Heart right ventricle (tissue), 16 donors: Measurements from ENCODE around the gene GPR32. TPM values are rescaled to one million over a fixed set of nuclear protein-coding genes. Genes with fewer than 3 reads are reported as not detected.
"Not testable (repeated sequence)": the region's sequence is repeated elsewhere in the genome, so short reads cannot be mapped to it uniquely, and the experiment has no call there.

Experiments
- ATAC-seq, 8 donors: fragments of 200-7000 bp; cut with Tn5 transposase; one replicate each; pipeline ENCODE4 v1.9.1; 2020; ENCODE audit warnings: mild to moderate bottlenecking in 8 of 8, moderate library complexity in 8 of 8, moderate number of reproducible peaks in 1 of 8
- DNase-seq, 2 donors: peaks; one replicate each; pipeline ENCODE4 v3.0.0-alpha.2; 2020
- H3K27ac ChIP-seq, 10 donors: fragments of 200-600 bp; sonication (generic) in 2 of 10; one replicate each; pipeline versions ENCODE4 v1.5.0 to v1.8.0; 2020 to 2022; ENCODE audit warnings: mild to moderate bottlenecking in 3 of 10
- H3K27me3 ChIP-seq, 7 donors: fragments of 200-600 bp; one replicate each; pipeline ENCODE4 v1.8.0; 2021 to 2022; ENCODE audit warnings: mild to moderate bottlenecking in 2 of 7
- H3K36me3 ChIP-seq, 9 donors: fragments of 200-600 bp; sonication (generic) in 1 of 9; one replicate each; pipeline versions ENCODE4 v1.5.0 to v1.8.0; 2020 to 2022; ENCODE audit warnings: mild to moderate bottlenecking in 2 of 9
- H3K4me1 ChIP-seq, 9 donors: fragments of 200-600 bp; sonication (generic) in 1 of 9; one replicate each; pipeline versions ENCODE4 v1.5.0 to v1.8.0; 2020 to 2022; ENCODE audit warnings: mild to moderate bottlenecking in 4 of 9
- H3K4me3 ChIP-seq, 10 donors: fragments of 200-600 bp; sonication (generic) in 2 of 10; one replicate each; pipeline versions ENCODE4 v1.5.0 to v1.8.0; 2020 to 2022; ENCODE audit warnings: mild to moderate bottlenecking in 7 of 10, moderate library complexity in 2 of 10
- H3K9me3 ChIP-seq, 11 donors: fragments of 200-600 bp in 10 of 11; sonication (generic) in 2 of 11; one replicate each; pipeline versions ENCODE4 v1.5.0 to v1.8.0; 2013 to 2022; ENCODE audit warnings: mild to moderate bottlenecking in 2 of 11, control low read depth in 1 of 11, moderate library complexity in 1 of 11
- CTCF ChIP-seq, 9 donors: fragments of 200-600 bp; sonication (generic) in 2 of 9; IDR thresholded peaks; one replicate each; pipeline versions ENCODE4 v1.5.0 to v1.8.0; 2021 to 2022; ENCODE audit warnings: antibody characterized with exemption in 9 of 9, mild to moderate bottlenecking in 5 of 9, moderate library complexity in 1 of 9
- WGBS, 2 donors: extraction: QIAGEN DNeasy Blood & Tissue Kit; methylation state at CpG; one replicate each; pipeline ENCODE4 v1.1.7; 2013; ENCODE audit warnings: inconsistent platforms in 1 of 2; 5-methylcytosine and 5-hydroxymethylcytosine counted together
- intact Hi-C, 10 donors: fragments of 100-400 bp; cut with DNase I; formaldehyde crosslinking; loops; one replicate each; pipeline versions ENCODE4 v1.11.1 to v1.14.2; 2022
- polyA plus RNA-seq, 2 donors: library from polyadenylated mRNA; stranded (reverse); fragments of 200-250 nt; gene quantifications; one replicate each; pipeline ENCODE4 v1.2.3, GENCODE V29; 2013
- total RNA-seq, 10 donors: library from RNA; stranded (reverse); fragmentation: NEBNext Ultra II Directional in 3 of 10; extraction: Animal tissue kit (Norgen Biotek cat#: 25700) in 3 of 10; gene quantifications; one replicate each; pipeline versions ENCODE4 v1.2.1 to v1.2.4, GENCODE V29; 2021 to 2023
- donor health status: Arrhythmogenic right ventricular cardiomyopathy.
- donor health status: ischemic (EF 13 %, LVEDD 7.1; RV severe dilation, severe dysfunction).
- donor health status: healthy with polysubstance abuse.
- donor health status: DM: no; HTN: yes; CAD: no.
- donor health status: DM: no; HTN: no; CAD: no.
- donor health status: ischemic (EF 25% LVEDD 6.9; RV normal size, moderate dysfunction).
- donor health status: ischemic (EF 25% LVEDD 5.7; RV mildly dilated, moderate dysfunction).
- donor health status: healthy.
- donor health status: DM: yes; HTN: yes; CAD: no.
- donor health status: Ischemic cardiomyopathy.
- donor health status: ischemic (EF 35%, LVEDD 5.7; RV mildly dilated, moderate dysfunction).
- donor health status: nonischemic (EF 11% LVEDD 7.7; RV severe dilation, severe dysfunction).
- donor health status: DM: yes; HTN: yes; CAD: no.
- donor health status: PGD.
- donor health status: ischemic (EF 29% LVEDD 5.4; RV normal size, mild dysfunction).
- donor health status: nonischemic (EF 23%, LVEDD 6.1; RV moderate dilation, normal function).

GPR32 gene
- total and polyA plus RNA-seq, 12 donors, result not detected

GRCh38 chr19:50780753-50781435 lies 10.6 kb downstream of the GPR32 start:
- no peak overlapping the region for H3K27ac ChIP-seq
- peaks cover 0 to 9% (median 0%) of the 10 kb centered on the region in 11 donors for H3K9me3 ChIP-seq
- no peak for TF ChIP-seq CTCF (IDR thresholded peaks at IDR 0.05)
- peaks cover 14 to 78% (median 74%) of the 10 kb centered on the region in 7 donors for H3K27me3 ChIP-seq
- H3K36me3 ChIP-seq, result no peaks in the 10 kb centered on the region
- H3K4me1 ChIP-seq, result peaks cover 0 to 7% (median 0%) of the 10 kb centered on the region in 9 donors
- intact Hi-C loops, result loop anchor here (5.0 to 10.0 kb wide), 10 partner anchors 64 to 526 kb away; partner anchors contain the start of genes NAPSA (in 4 of the 10) and SHANK1 (in 1 of the 10)
- 59 to 61% methylated on average over 16 of the region's 16 CpGs for WGBS, 2 donors
- no peak for DNase-seq
- no peak for ATAC-seq
- H3K4me3 ChIP-seq, result no peak overlapping the region

GRCh38 chr19:50783848-50784152 lies 13.5 kb downstream of the GPR32 start:
- H3K9me3 ChIP-seq, H3K36me3 ChIP-seq, DNase-seq, H3K4me1 ChIP-seq, H3K4me3 ChIP-seq, H3K27ac ChIP-seq, ATAC-seq: not testable (repeated sequence)
- peaks cover 7 to 54% (median 45%) of the 10 kb centered on the region in 7 donors for H3K27me3 ChIP-seq
- 28 to 37% methylated on average over 8 of the region's 8 CpGs for WGBS, 2 donors
- TF ChIP-seq CTCF (IDR thresholded peaks at IDR 0.05), result peak in 1 of 9 donors; percentile 4
- intact Hi-C loops, result loop anchor here (1.0 to 10.0 kb wide), 16 partner anchors 66 to 529 kb away; partner anchors contain the start of genes NAPSA (in 4 of the 10) and SHANK1 (in 1 of the 10)

GRCh38 chr19:50784710-50785109 lies 14.4 kb downstream of the GPR32 start:
- no peak for TF ChIP-seq CTCF (IDR thresholded peaks at IDR 0.05)

GRCh38 chr19:50785329-50785728 lies 15.1 kb downstream of the GPR32 start:
- H3K4me1 ChIP-seq, result peaks cover 0 to 7% (median 0%) of the 10 kb centered on the region in 9 donors
- ATAC-seq (no peak), DNase-seq (no peak)
- H3K9me3 ChIP-seq, result no peaks in the 10 kb centered on the region
- H3K4me3 ChIP-seq, result no peak overlapping the region
- peaks cover 3 to 39% (median 30%) of the 10 kb centered on the region in 7 donors for H3K27me3 ChIP-seq
- no peaks in the 10 kb centered on the region for H3K36me3 ChIP-seq
- no peak for TF ChIP-seq CTCF (IDR thresholded peaks at IDR 0.05)
- H3K27ac ChIP-seq, result no peak overlapping the region
- intact Hi-C loops, result loop anchor here in 6 of 10 donors (10.0 kb wide), 4 partner anchors 81 to 531 kb away; partner anchors contain the start of gene NAPSA (in 1 of the 6)
- WGBS, 2 donors, result 86 to 87% methylated on average over 12 of the region's 12 CpGs

More at GRCh38 chr19:50784710-50785109, 14.4 kb downstream of the GPR32 start:
- intact Hi-C loops, result loop anchor here (5.0 to 10.0 kb wide), 10 partner anchors 67 to 530 kb away; partner anchors contain the start of genes NAPSA (in 4 of the 10) and SHANK1 (in 1 of the 10)
- Histone ChIP-seq H3K9me3 (no peaks in the 10 kb centered on the region), H3K4me3 (no peak overlapping the region), H3K4me1 (peaks cover 0 to 7% (median 0%) of the 10 kb centered on the region in 9 donors), H3K27ac (no peak overlapping the region), H3K27me3 (peaks cover 3 to 45% (median 36%) of the 10 kb centered on the region in 7 donors), H3K36me3 (no peaks in the 10 kb centered on the region)
- WGBS, 2 donors, result 94 to 95% methylated on average over 3 of the region's 3 CpGs
- DNase-seq (no peak), ATAC-seq (no peak)
